Kidney glomerular epithelial cell (primary cell): ENCODE results near the gene LIX1L.

Experiments
- DNase-seq: peaks from one replicate; lab custom pipeline; 2025; lab: John Stamatoyannopoulos, UW

The LIX1L gene

GRCh38 chr1:145893306-145894055, 64.3 kb downstream of the LIX1L start:
- no peak for DNase-seq

- no peak for DNase-seq
These were observed 65.2 kb downstream of the LIX1L start for GRCh38 chr1:145892486-145893087.

GRCh38 chr1:145891587-145892485, 66.0 kb downstream of the LIX1L start:
- peak; percentile 100 for DNase-seq

GRCh38 chr1:145891143-145891542, 66.7 kb downstream of the LIX1L start:
- DNase-seq = peak; percentile 34

DNA sequence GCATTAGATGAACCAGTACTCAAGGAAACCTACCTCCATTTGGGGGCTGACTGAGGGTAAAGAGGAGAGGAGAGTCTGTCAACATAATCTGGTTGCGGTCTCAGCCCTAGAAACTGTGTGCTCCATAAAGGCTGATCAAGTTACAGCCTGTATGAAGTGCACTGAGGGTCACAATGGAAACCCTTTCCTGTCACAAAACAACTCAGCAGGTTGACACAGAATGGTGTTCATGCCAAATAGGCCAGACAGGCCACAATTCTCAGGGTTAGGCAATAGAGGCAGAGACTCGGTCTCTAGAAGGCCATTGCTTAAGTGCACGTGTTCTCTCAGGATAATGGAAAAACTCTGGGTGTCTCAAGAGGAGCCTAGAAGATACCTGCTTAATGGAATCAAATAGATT, 68.1 kb downstream of the LIX1L start:
- no peak for DNase-seq

- peak; percentile 87 for DNase-seq
These were observed 70.2 kb downstream of the LIX1L start for GRCh38 chr1:145887631-145888030.

DNA sequence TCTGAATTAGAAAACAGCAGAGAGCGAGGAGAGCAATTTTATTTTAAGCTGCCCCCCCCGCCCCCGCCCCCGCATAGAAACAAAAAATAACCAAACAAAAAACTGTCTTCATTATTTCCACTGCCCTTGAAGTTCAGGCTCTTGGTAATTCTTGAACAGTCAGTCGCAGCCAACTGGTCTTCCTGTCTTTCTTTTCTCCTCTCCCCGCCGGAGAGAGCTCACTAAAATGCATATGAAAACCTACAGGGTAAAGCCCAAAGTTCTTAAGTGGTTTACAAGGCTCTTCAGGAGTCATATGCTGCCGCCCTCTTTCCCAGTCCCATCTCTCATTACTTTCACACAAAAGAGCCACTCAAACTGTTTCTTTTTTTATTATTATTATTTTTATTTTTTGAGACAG, 71.0 kb downstream of the LIX1L start:
- no peak for DNase-seq

GRCh38 chr1:145886390-145886789, 71.4 kb downstream of the LIX1L start:
- no peak for DNase-seq

- peak; percentile 41 for DNase-seq
These were observed 72.0 kb downstream of the LIX1L start, which contains the start of gene ANKRD35 for GRCh38 chr1:145885738-145886287. Gene ANKRD35, minus strand, starts transcription at chr1:145885866. Its CDS starts 108 bp downstream, at chr1:145885758.

DNA sequence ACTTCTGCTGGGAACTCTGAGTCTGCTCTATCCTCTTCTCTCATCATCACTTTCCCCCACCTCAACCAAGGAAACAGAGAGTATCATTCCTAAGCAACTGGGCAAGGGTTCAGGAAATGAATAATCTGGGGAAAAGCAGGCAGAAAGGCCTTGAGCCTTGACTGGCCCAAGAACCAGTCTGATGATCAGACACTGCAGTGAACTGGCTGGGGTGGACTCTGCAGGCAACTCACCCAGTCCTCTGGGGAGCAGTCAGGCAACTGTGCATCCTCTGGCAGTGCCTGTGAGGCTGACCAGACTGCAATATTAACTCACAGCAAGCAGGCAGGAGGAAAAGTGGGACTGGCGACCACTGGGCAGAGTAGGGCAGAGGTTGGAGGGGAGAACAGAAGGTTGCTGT, 73.1 kb downstream of the LIX1L start:
- no peak for DNase-seq
